NCI-H2196 treated with DMSO at 0.1 percent for 48 hours (cell line): Measurements from ENCODE around the gene HSPG2.
"Not testable (repeated sequence)": the region's sequence is repeated elsewhere in the genome, so short reads cannot be mapped to it uniquely, and the experiment has no call there.

Source experiments
- DNase-seq: peaks from one replicate; lab custom pipeline; 2025; ENCODE audit not compliant: unreplicated experiment; lab: John Stamatoyannopoulos, UW

HSPG2 gene

DNA sequence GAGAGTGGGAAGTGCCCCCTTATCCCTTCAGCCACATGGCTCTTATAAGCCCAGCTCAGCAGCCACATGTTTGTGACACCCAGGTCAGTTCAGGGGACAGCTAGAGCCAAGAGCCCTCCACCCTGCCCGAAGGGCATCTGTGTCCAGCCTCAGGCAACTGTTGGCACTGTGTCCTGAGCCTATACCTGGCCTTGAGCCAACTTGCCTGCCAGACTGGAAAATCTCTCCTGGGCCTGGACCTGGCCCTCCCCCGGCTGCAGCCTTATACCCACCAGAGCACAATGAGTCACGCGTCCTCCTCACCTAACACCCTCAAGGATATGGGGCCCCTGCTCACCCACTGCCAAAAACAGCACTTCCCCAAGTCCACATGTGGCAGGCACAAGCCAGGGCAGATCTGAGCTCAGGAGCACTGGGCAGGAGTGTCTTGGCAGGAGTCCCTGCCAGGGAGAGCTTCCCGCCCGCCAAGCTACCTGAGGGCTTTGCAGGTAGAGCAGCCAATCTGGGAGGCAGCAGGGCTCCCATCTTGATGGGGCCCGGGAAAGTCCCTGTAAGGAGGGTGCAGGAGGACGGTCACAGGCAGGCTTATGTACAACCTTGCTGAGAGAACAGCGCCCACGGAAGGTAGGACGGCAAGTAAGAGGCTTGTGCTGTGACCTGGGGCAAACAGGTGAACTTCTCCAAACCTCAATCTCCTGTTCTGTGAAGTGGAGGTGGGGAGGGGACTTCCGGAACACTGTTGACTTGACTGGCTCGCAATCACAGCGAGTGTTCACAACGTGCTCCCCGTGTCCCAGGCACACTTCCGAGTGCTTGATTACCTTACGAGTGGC lies 19.8 kb upstream of the HSPG2 start:
- peak; percentile 91 for DNase-seq

DNA sequence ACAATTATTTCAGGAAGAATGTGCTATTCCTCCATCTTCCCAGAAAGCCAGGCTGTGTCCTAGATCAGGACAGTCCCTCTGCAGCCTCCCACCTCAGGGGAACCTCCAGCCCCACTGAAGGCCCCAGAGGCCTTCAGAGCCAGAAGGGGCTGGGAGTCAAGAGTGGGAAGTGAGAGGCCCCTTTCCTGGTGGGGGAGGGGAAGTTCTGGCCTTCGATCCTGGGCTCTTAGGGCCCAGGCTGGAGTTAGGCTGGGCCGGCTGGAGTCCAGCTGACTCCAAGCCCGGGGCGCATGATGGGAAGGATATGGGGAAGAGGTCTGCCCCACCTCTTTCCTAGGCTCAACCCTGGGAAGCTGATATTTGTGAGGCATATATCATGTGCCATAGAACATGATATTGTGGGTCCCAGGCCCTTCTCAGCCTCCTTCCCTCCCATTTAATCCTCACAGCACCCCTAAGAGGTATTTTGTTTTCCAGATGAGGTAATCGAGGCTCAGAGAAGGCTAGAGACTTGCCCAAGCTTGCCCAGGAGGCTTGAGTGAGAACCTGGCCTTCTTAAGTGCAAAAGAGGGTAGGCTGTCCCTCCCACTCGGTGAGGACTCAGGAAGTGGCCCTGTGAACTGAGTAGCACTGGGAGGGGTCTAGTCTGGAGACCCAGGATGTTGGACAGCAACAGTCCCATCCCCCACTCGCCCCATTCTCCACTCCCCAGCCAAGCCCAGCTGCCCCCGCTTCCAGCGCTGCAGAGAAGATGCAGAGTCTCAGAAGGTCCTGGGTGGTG lies 18.6 kb upstream of the HSPG2 start:
- DNase-seq, result no peak

DNA sequence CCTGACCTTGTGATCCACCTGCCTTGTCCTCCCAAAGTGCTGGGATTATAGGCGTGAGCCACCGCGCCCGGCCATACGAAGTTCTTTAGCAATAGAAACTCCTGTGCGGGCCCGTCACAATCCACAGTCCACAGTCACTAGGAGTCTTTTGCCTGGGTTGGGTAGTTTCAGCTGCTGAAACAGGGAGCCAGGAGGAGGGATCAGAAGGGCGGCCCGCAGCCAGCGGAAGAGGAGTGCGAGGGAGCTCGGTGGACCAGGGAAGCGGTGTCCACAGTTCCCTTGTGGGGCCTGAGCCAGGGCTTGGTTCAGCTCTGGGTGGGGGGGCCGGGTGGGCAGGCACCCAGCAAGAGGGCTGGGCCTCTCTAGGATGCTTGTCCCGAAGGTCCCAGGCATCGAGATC lies 17.9 kb upstream of the HSPG2 start:
- no peak for DNase-seq

DNA sequence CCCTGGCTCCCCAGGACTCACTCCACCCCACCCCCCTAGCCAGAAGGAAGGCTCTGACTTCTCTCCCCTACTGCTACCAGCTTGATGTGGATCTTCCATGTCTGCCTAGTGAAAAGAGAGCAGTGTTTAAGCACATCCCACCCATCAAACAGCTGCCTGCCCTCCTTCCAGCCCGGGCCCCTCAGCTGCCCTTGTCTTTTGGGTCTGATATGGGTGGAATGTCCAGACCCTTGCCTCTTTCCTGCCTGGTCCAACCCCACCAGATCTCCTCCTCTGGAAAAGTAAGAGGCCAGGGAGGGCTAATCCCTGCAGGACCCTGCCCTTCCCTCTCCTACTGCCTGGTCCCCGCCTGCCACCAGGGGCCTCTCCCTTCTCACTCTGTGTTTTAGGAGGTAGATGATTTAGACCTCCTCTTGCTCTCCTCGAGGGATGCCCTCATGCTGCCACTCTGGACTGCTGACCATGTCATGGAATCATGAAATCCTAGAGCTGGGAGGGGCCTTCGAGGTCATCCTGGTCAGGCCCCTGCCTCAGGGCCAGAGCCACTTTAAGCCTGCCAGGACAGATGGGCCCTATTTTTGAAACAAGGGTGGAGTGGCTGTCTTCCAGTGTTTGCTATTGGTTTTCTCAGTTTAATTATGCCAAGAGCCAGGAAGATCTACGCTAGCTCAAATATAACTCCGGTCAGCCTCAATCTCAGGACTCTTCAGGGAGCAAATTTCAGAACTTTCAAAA lies 15.8 kb upstream of the HSPG2 start:
- DNase-seq, result no peak

DNA sequence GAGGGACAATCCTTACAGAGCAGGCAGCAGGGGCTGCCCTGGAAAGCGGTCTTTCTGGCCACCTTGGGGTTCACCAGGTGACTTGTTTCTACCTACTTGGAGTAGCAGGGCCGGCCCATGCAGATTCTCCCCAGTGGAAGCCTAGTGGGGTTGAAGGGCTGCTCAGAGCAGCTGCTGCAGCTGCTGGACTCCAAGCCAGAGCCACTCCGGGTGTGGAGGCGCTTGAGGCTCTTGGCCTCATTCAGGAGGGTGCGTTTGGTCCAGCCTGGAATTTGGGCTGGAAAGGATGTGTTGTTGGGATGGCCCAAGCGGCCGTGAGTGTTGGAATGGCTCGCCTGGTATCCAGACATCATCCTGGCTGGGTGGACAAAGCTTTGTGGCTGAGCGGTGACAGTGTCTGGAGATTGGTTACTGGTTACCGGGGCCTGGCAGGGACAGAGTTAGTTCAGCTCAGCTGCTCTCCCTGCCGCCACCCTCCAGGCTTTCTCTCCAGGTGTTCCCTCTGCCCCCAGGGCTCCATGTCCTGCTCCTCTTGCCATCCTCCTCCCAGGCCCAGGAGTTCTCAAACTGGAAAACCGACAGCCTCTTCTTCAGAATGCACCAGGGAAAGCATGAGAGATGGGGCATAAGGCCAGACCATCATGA lies 14.2 kb upstream of the HSPG2 start:
- no peak for DNase-seq

DNA sequence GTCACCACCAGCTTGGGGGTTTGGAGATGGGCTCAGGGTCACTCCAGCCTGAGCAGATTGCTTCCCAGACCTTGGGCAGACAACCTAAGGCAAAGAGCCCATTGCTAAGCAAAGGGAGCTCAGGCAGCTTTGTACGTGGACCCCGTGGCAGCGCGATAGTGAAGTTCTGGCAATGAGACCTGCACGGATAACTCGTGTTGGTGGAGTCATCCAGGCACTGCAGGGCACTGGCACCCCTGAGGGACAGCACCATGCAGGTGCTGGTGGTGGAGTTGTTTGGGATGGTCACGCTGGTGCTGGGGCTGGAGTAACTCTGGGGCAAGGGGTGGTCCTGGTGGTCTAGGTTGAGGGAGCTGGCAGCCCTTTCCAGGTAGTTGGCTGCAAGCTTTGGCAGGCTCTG lies 13.6 kb upstream of the HSPG2 start:
- DNase-seq, result no peak

DNA sequence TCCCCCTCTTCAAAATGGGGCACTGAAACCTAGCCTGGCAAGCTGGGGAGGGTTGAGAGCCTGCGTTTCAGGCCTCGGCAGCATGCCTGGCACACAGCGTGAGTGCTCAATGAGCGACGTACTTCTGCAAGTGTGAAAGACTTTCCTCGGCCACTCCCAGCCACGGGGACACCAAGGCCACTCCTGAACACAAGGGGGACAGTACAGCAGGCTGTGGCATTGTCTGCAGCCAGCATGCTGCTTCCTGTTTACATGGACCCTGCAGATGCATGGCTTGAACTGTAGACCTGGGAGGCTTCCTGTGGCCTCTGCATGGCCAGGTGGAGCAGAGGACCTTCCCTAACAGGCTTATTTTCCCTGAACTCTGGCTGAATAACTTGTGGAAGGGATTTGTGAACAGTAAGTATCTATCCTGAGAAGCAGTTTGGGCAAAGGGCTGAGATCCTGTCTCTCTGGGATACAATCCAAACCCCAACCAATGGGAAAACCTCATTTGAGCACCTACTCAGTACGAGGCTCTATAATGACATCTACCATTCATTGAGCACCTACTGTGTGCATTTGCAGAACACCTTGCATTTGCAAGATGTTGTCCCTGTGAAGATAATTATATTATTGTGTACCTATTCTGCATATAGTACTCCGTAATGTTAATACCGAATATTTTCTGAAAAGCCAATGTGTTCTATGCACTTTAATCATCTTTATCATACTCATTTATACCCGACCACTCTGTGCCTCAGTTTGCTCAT lies 9.9 kb upstream of the HSPG2 start:
- DNase-seq, result no peak

DNA sequence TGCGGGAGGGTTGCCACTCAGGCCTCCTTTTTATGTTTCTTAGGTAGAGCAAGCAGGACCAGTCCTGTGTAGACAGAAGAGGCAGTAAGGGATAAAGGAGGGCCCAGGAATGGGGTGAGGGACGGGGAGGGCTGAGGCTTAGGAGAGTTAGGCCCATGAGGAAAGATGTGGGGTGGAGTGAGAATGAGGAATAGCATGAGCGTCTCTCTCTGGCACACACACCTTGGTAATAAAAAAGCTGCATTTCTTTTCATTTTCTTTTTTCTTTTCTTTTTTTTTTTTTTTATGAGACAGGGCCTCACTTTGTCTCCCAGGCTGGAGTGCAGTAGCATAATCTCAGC lies 7.6 kb upstream of the HSPG2 start:
- DNase-seq, result no peak

DNA sequence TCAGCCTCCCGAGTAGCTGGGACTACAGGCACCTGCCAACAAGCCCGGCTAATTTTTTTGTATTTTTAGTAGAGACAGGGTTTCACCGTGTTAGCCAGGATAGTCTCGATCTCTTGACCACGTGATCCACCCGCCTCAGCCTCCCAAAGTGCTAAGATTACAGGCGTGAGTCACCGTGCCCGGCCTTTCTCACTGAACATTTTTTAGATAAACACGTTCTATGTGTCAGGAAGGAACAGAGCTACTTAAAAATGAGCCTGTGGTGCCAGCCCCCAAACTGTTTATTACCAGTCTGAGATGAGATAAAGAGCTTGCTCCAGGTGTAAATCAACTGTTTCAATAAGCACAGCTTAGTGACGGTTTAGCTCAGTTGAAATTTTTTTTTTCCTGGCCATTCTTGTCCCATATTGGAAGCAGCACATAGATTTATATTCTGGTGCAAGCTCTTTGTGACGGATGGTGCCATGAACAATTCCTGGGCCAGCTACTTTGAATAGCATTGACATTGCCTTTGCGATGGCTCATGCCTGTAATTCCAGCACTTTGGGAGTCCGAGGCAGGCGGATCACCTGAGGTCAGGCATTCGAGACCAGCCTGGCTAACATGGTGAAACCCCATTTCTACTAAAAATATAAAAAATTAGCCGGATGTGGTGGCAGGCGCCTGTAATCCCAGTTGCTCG lies 6.0 kb upstream of the HSPG2 start:
- not testable (repeated sequence) for DNase-seq

DNA sequence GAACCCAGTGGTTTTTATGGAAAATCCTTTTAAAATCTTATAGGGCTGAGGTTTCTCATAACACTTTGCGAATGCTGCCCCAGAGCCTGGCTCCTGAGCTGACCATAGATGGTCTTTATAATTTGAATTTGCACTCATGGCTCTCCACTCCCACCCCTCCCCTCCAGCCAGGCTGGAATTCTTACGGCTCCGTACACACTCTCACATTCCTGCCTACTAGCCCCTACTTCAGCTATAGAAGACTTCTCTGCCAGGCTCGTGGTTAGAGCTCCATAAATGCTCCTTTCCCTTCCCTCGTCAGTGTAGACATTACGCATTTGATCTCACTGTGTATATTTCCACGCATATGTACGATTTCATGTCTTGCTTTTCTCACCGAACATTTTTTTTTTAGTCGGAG lies 5.4 kb upstream of the HSPG2 start:
- no peak for DNase-seq

DNA sequence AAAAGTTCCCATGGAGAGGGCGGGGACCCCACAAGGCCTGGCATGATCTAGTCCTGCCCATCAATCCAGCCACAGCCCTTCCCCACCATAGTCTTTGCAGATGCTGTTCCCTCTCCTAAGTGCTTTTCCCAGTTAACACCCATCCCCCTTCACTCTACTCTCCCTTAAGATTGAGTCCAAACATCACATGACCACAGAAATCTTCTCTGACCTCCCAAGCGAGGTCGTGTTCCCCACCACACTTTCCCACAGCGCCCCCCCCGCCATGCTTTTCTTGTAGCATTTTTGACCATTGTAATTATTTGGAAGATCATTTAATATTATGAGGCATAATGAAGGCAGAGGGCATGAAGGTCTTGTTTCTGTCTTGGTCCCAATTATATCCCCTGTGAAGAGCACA lies 4.3 kb upstream of the HSPG2 start:
- DNase-seq, result no peak

DNA sequence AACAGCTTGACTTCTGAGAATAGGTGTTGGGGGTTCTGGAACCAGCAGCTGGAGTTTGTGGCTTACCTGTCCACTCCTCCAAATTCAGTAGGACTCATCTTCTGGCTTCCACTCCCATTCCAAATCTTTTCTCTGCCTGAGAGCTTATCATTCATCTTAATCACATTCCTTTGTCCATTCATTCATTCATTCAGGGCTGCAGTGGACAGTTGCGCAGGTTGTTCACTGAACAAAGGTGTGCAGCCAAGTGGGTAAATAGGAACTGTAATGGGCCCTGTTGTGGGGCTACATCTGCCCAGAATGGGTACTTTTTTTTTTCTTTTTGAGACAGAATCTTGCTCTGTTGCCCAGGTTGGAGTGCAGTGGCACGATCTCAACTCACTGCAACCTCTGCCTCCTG lies 3.4 kb upstream of the HSPG2 start:
- no peak for DNase-seq

DNA sequence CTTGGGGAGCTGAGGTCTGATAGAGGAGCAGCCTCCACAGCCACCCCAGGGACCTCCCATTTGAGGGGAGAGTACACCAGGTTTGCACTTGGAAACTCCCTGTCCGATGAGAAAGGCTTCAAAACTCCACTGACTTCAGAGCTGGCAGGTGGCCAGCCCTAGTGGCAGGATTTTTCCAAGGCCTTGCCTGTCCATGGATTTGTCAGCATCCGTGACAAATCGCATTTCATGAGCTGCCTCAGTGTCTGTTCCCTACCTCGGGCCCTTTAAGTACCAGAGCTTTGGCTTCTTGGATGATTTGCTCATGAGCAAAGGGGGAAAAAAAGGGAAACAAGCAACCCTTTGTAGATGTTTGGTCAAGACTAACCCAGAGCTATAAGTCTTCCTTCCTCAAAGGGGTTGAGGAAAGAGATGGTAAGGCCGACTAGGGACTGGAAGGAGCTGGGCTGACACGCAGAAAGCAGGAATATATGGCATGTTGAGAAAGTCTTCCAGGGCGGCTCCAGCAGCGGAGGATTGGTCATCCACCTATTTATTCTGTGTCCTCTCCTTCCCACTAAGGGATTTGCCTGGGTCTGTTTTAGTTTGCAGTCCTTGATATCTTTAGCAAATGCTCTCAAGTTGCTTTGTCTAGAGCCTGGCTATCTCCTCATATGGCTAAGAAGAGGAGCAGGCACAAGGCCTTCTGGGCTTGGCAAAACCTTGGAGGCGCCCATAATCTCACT lies 2.7 kb upstream of the HSPG2 start:
- DNase-seq, result no peak

DNA sequence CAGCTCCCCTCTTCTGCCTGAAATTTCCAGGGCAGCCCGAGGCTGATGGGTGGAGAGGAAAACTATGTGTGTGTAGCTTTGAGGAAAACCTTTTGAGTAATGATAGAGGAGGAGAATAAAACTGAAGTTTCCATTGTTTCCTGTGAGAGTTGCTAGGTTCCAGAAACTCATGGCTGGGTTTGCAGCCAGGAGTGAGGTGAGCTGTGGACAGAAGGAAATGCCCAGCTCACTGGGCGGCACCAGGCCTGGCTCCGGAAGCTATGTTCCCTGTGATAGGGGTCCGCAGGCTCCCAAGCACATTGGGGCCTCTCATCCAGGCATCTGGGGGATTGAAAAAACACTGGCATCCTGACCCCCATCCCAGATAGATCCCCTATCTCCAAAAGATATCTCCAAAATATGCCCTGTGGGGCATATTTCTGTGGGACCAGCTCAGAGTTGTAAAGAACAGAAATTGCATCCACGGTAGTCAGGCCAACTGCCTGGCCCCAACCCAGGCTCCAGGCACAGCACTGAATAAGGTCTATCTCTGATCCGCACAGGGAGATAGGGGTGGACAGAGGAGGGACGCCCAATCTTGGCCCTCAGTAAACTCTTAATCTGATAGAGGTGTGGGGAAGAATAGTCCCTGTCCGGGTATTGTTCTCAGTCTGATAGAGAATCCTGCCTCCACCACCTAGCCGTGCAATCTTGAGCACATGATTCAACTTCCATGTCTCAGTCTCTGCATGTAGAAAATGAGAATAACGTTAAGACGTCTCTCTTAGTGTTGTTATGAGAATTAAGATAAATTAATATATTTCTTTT lies 1.8 kb upstream of the HSPG2 start:
- no peak for DNase-seq

DNA sequence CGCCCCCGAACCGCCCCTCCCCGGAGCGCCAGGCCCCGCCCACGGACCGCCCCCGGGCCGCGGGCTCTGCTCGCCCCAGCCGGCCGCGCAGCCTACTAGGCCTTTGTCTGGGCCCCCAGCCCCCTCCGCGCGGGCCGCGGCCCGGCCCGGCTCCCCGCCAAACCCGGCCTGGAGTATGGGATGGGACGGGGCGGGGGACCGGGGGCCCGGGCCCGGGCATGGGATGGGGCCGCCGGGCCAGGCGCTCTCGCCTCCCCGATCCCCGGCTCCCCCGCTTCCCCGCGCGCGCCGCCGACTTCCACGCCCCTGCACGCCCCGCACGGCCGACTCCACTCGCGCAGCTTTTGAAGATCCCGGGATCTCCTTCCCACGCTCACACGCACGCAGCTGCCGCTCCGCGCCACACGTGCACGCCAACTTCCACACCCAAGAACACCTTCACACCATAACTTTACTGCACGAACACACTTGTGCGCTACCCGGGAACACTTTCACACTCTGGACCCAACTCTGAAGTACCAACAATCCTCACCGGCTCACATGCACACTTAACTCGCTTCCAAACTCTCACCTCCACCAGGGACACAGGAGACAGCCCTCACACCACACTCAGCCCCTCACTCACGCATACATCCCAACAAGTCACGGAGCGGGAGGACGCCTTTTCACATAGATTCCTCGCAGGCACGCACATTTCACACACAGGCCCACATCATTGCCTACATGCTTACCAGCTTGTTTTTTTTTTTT lies 437 bp upstream of the HSPG2 start:
- peak; percentile 59 for DNase-seq

DNA sequence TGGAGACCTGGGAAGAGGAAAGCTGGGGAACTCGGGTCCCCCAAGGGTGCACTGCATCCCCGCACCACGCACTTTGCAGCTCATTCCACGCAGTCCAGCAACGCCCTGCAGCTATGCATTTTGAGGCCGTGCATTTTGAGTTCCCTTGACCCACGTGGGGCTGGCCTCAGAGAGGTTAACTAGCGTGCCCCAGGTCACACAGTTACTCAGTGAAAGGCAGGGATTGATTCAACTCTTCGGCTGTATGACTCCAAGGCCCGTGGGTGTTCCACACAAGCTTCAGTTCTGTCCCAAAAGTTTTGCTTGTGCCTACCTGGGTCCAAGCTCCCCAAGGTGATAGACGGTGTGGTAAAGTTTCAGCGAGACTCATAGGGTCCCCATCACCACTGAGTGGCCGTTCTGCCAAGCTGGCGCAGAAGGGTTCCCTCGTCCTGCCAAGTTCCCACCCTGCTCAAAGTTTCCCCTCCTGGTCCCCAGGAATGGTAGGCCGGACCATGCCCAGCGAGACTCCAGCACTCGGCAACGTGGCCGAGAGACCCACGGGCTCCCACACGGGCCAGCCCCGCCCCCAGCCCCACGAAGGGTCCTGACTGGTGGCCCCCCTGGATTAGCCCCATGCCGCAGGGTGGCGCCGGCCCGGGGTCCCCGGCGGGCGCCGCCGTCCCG lies 611 bp downstream of the HSPG2 start:
- no peak for DNase-seq

DNA sequence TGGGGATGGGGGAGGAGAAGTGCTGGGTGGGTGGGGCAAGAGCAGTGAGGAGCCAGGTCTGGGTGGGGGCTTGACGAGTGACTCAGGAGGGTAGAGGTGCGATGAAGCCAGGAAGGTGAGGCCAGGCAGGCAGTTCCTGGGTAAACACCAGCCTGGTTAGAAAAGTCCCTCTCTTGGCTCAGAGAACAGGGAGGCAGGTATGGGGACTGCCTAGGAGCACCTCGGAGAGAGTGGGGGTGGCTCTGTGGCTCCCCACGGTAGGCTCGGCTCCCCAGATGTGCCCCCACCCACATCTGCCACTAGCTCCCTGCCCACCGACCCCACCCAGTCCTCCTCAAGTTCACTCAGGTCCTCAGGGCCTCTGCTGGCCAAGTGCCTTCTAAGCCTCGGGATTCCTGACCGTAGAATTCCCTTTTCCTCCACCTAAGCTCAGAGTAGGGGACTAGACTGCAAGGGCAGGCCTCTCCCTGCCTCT lies 1.2 kb downstream of the HSPG2 start:
- DNase-seq, result no peak
